Measurements from ENCODE around the gene CFLAR. TPM values are rescaled to one million over a fixed set of nuclear protein-coding genes. Genes with fewer than 3 reads are reported as not detected.

CFLAR gene
- total RNA-seq, 2 experiments from 2014 or later = 90.4 to 95.0 TPM

DNA sequence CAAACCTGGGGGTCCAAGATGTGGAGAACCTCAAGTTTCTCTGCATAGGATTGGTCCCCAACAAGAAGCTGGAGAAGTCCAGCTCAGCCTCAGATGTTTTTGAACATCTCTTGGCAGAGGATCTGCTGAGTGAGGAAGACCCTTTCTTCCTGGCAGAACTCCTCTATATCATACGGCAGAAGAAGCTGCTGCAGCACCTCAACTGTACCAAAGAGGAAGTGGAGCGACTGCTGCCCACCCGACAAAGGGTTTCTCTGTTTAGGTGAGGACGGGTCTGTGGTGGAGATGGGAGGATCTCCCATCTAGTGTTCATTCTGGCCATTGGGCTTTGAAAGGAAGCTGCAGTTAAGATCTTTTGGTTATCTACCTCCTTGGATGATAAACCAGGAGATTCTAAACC lies 69.9 kb downstream of the CFLAR start:
- Mint-ChIP-seq H3K4me3 (peak overlapping the region; percentile 97), H3K27ac (peak overlapping the region; percentile 85), H3K27me3 (ENCODE audit: low read depth) (no peaks in the 10 kb centered on the region), H3K4me1 (ENCODE audit: low read depth) (peaks cover 59% of the 10 kb centered on the region), H3K9me3 (ENCODE audit: insufficient read depth) (peaks cover 4% of the 10 kb centered on the region), H3K36me3 (ENCODE audit: low read depth) (peaks cover 70% of the 10 kb centered on the region)
- no peak for ATAC-seq
- ChIA-PET CTCF (interaction anchor here (0.9 to 13.8 kb wide), 10 partner anchors 8 to 285 kb away, joined by 3 to 233 read pairs (median 4); partner anchors contain the start of gene CASP8), POLR2A (interaction anchor here (0.6 to 1.6 kb wide), 7 partner anchors 8 to 74 kb away, joined by 3 to 15 read pairs (median 4); partner anchors contain the start of gene CASP8)
- peak; percentile 31 for DNase-seq

DNA sequence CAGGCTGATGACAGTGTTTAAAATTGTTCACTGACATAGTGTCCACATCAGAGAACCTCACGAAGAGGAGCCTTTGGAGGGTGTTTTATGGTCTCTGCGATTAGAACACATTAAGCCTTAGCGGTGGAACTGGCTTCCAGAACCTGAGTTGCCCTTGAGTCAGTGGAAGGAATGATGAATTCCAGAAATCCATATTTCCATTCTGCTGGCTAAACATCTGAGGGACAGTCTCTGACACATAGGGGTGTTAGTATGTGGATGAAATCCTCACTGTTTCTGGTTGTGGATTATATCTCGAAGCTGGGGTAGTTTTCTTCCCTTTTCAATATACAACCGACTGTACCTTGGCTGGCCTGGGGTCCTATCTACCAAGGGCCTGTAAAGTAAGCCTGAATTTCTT lies 71.0 kb downstream of the CFLAR start:
- Mint-ChIP-seq H3K4me3 (peak overlapping the region; percentile 19), H3K36me3 (ENCODE audit: low read depth) (peaks cover 80% of the 10 kb centered on the region)
- CTCF ChIA-PET = interaction anchor here (1.8 to 13.8 kb wide), 3 partner anchors 46 to 286 kb away, joined by 6 to 233 read pairs (median 8); no protein-coding TSS in a partner anchor

DNA sequence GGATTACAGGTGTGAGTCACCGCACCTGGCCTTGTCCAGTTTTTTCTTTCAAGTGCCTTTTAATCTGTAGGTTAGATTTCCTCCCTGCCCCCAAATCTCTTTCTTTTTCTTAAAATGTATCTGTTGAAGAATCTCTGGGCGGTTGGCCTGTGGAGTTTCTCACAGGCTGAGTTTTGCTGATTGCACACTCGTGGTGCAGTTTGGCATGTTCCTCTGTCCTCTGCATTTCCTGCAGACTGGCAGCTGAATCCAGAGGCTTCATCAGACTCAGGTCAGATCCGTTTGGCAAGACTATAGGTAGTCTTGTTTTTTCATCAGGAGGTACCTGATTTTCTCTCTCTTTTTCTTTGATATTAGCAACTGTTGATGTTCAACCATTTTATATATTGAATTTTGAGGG lies 72.5 kb downstream of the CFLAR start:
- Mint-ChIP-seq H3K4me1 (ENCODE audit: low read depth) (peaks cover 73% of the 10 kb centered on the region), H3K9me3 (ENCODE audit: insufficient read depth) (peaks cover 4% of the 10 kb centered on the region), H3K4me3 (no peak overlapping the region), H3K27me3 (ENCODE audit: low read depth) (no peaks in the 10 kb centered on the region), H3K36me3 (ENCODE audit: low read depth) (peaks cover 88% of the 10 kb centered on the region), H3K27ac (peak overlapping the region; percentile 72)
- POLR2A ChIA-PET = interaction anchor here (0.6 to 1.1 kb wide), 2 partner anchors 58 to 74 kb away, joined by 3 read pairs; no protein-coding TSS in a partner anchor
- CTCF ChIA-PET = interaction anchor here (13.8 kb wide), 1 partner anchor 45 kb away, joined by 233 read pairs; no protein-coding TSS in a partner anchor
- ATAC-seq (no peak), DNase-seq (no peak)

More for the DNA sequence above, 71.0 kb downstream of the CFLAR start:
- POLR2A ChIA-PET = no interaction called here
- H3K9me3 Mint-ChIP-seq (ENCODE audit: insufficient read depth) = peaks cover 4% of the 10 kb centered on the region
- ATAC-seq (no peak), DNase-seq (no peak)
- peaks cover 66% of the 10 kb centered on the region for H3K4me1 Mint-ChIP-seq (ENCODE audit: low read depth)
- peak overlapping the region; percentile 43 for H3K27ac Mint-ChIP-seq
- H3K27me3 Mint-ChIP-seq (ENCODE audit: low read depth) = no peaks in the 10 kb centered on the region

DNA sequence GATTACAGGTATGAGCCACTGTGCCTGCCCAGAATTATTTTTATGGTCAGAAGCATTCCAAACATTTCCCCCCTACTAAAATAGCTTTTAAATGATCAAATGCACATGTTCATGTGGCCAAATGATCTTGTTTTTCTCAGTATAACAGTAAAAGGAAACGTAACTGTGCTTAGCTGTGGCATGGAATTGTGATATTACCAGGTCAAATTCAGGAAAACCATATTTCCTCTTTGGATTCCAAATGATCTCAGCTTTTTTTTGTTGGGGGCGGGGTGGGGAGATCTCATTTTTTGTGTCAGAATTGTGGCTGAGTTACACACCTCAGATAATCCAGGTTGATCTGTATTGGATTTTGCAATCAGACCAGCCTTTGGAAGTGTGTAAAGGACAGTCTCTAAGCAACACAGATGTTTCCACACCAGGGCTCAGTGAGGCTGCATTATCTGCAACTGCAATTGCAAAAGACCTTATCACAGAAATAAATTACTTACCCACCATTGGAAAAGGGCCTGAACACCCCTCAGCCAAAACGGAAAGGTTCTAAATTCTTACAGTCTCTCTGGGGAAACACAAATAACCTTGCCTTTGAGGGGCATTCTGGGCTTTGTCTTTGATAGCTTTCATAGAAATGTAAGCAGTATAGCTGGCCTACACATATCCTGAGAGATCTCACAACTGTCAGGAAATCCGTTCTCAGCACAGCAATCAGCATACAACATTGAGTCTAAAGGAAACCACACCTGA lies 75.3 kb downstream of the CFLAR start:
- CTCF ChIA-PET = interaction anchor here (1.2 to 13.8 kb wide), 6 partner anchors 9 to 42 kb away, joined by 4 to 233 read pairs (median 6); partner anchors contain the start of gene CASP10
- ATAC-seq = peak; percentile 77
- Mint-ChIP-seq H3K9me3 (ENCODE audit: insufficient read depth) (peaks cover 4% of the 10 kb centered on the region), H3K27ac (peak overlapping the region; percentile 88), H3K4me3 (peak overlapping the region; percentile 43), H3K4me1 (ENCODE audit: low read depth) (peaks cover 87% of the 10 kb centered on the region), H3K36me3 (ENCODE audit: low read depth) (peaks cover 85% of the 10 kb centered on the region), H3K27me3 (ENCODE audit: low read depth) (no peaks in the 10 kb centered on the region)
- POLR2A ChIA-PET = interaction anchor here (1.1 to 2.3 kb wide), 4 partner anchors 8 to 41 kb away, joined by 3 to 12 read pairs (median 4); partner anchors contain the start of gene CASP10
- DNase-seq = peak; percentile 51

DNA sequence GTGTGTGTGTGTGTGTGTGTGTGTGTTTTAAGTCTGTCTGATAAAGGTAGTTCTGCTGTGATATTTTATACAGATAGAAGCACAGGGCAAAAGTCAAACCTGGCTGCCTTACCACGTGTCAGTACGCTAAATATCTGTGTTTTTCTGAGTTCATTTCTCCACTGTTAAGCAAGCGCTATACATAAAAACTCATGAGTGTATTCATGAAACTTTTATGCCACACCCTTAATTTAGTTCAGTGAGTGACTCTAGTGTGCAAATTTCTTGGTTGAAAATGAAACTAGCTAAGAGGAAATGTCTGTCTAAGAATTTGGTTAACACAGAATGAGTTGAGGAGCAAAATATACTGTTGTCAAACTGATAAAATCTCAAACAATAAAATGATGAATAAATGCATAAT lies 78.1 kb downstream of the CFLAR start:
- Mint-ChIP-seq H3K9me3 (ENCODE audit: insufficient read depth) (no peaks in the 10 kb centered on the region), H3K4me3 (peak overlapping the region; percentile 63), H3K4me1 (ENCODE audit: low read depth) (peaks cover 75% of the 10 kb centered on the region), H3K36me3 (ENCODE audit: low read depth) (peaks cover 77% of the 10 kb centered on the region), H3K27me3 (ENCODE audit: low read depth) (no peaks in the 10 kb centered on the region), H3K27ac (peak overlapping the region; percentile 84)
- DNase-seq = no peak
- peak; percentile 82 for ATAC-seq
- CTCF ChIA-PET = interaction anchor here (0.7 to 13.8 kb wide), 11 partner anchors 8 to 304 kb away, joined by 3 to 233 read pairs (median 4); partner anchors contain the start of gene CASP10
- POLR2A ChIA-PET = interaction anchor here (0.8 to 2.3 kb wide), 7 partner anchors 8 to 330 kb away, joined by 3 to 9 read pairs (median 4); partner anchors contain the start of genes CASP10, CFLAR and CLK1

DNA sequence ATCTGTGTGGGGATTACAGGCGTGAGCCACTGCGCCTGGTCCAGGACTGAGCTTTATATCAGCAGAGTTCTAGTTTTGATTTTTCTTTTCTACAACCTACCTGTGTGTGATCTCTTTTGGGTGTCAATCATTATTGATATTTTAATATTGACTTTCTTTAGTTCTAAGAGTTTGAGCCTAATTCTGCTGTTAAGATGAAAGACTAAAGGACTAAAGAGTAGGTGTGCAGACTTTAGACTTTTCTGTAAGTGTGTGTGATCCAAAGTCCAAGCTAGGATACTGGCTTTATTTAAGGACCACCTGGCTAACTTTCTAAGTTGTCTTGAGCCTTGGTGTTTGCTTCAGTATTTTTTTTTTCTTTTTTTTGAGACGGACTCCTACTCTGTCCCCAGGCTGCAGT lies 79.4 kb downstream of the CFLAR start:
- no peaks in the 10 kb centered on the region for H3K9me3 Mint-ChIP-seq (ENCODE audit: insufficient read depth)
- DNase-seq (no peak), ATAC-seq (no peak)
- no peak overlapping the region for H3K4me3 Mint-ChIP-seq
- H3K36me3 Mint-ChIP-seq (ENCODE audit: low read depth) = peaks cover 72% of the 10 kb centered on the region
- ChIA-PET CTCF (interaction anchor here (1.1 to 13.8 kb wide), 7 partner anchors 9 to 38 kb away, joined by 3 to 233 read pairs (median 7); partner anchors contain the start of gene CASP10), POLR2A (interaction anchor here (1.3 to 2.3 kb wide), 2 partner anchors 12 to 37 kb away, joined by 6 to 9 read pairs; partner anchors contain the start of gene CASP10)
- H3K27me3 Mint-ChIP-seq (ENCODE audit: low read depth) = no peaks in the 10 kb centered on the region
- H3K27ac Mint-ChIP-seq = peak overlapping the region; percentile 60
- H3K4me1 Mint-ChIP-seq (ENCODE audit: low read depth) = peaks cover 69% of the 10 kb centered on the region

DNA sequence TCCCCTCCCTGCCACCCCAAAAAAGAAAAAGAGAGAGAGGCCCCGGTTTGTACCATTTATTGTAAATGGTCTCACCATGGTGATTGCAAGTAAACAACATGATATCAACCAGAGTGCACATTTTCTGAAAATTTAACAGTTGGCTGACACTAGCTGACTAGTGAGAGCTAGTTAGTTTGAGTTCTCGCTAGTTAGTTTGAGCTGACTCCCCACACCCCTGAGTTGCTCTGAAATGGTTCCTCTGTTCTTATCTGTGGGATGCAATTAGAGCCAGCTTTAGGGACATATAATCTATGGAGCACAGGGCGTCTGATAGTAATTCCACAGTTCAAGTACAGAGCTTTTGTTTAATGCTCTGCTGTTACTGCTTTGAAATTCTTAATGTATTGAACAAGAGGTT lies 80.0 kb downstream of the CFLAR start:
- peaks cover 71% of the 10 kb centered on the region for H3K36me3 Mint-ChIP-seq (ENCODE audit: low read depth)
- no peak for ATAC-seq

DNA sequence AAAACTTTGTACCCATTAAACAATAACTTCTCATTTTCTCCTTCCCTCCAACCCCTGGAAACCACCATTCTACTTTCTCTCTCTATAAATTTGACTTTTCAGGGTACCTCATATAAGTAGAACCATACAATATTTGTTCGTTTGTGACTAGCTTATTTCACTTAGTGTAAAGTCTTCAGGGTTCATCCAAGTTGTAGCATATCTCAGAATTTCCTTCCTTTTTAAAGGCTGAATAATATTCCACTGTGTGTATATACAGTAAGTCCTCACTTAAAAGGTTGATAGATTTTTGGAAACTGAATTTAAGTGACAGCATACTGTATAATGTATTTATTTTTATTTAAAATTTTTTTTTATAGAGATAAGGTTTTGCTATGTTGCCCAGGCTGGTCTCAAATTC lies 80.8 kb downstream of the CFLAR start:
- peaks cover 69% of the 10 kb centered on the region for H3K36me3 Mint-ChIP-seq (ENCODE audit: low read depth)
- H3K4me3 Mint-ChIP-seq = no peak overlapping the region
- H3K27me3 Mint-ChIP-seq (ENCODE audit: low read depth) = no peaks in the 10 kb centered on the region
- no peaks in the 10 kb centered on the region for H3K9me3 Mint-ChIP-seq (ENCODE audit: insufficient read depth)
- H3K27ac Mint-ChIP-seq = no peak overlapping the region
- POLR2A ChIA-PET = no interaction called here
- CTCF ChIA-PET = interaction anchor here (1.2 to 13.8 kb wide), 4 partner anchors 11 to 128 kb away, joined by 3 to 233 read pairs (median 42); partner anchors contain the start of gene CASP10
- ATAC-seq = no peak
- no peak for DNase-seq
- peaks cover 65% of the 10 kb centered on the region for H3K4me1 Mint-ChIP-seq (ENCODE audit: low read depth)

More for the DNA sequence above, 80.0 kb downstream of the CFLAR start:
- no peaks in the 10 kb centered on the region for H3K9me3 Mint-ChIP-seq (ENCODE audit: insufficient read depth)
- DNase-seq = no peak
- no peaks in the 10 kb centered on the region for H3K27me3 Mint-ChIP-seq (ENCODE audit: low read depth)
- no peak overlapping the region for H3K27ac Mint-ChIP-seq
- no peak overlapping the region for H3K4me3 Mint-ChIP-seq
- peaks cover 67% of the 10 kb centered on the region for H3K4me1 Mint-ChIP-seq (ENCODE audit: low read depth)
- POLR2A ChIA-PET = no interaction called here
- CTCF ChIA-PET = interaction anchor here (1.1 to 13.8 kb wide), 5 partner anchors 10 to 127 kb away, joined by 3 to 233 read pairs (median 4); partner anchors contain the start of gene CASP10

DNA sequence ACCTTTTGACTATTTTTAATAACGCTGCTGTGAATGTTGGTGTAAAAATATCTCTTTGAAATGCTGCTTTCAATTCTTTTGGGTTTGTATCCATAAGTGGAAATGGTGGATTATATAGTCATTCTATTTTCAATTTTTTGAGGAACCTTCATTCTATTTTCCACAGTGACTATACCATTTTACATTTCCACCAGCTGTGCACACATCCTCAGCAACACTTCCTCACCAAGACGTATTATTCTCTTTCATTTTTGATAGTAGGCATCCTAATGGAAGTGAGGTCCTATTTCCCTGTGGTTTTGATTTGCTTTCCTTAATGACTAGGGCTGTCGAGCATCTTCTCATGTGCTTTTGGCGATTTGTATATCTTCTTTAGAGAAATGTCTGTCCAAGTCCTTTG lies 81.8 kb downstream of the CFLAR start:
- DNase-seq = no peak
- H3K36me3 Mint-ChIP-seq (ENCODE audit: low read depth) = peaks cover 66% of the 10 kb centered on the region
- H3K4me1 Mint-ChIP-seq (ENCODE audit: low read depth) = peaks cover 57% of the 10 kb centered on the region
- no peaks in the 10 kb centered on the region for H3K9me3 Mint-ChIP-seq (ENCODE audit: insufficient read depth)
- no peak for ATAC-seq
- no peak overlapping the region for H3K4me3 Mint-ChIP-seq
- H3K27me3 Mint-ChIP-seq (ENCODE audit: low read depth) = no peaks in the 10 kb centered on the region
- POLR2A ChIA-PET = no interaction called here
- CTCF ChIA-PET = interaction anchor here (13.8 kb wide), 1 partner anchor 35 kb away, joined by 233 read pairs; no protein-coding TSS in a partner anchor
- no peak overlapping the region for H3K27ac Mint-ChIP-seq

DNA sequence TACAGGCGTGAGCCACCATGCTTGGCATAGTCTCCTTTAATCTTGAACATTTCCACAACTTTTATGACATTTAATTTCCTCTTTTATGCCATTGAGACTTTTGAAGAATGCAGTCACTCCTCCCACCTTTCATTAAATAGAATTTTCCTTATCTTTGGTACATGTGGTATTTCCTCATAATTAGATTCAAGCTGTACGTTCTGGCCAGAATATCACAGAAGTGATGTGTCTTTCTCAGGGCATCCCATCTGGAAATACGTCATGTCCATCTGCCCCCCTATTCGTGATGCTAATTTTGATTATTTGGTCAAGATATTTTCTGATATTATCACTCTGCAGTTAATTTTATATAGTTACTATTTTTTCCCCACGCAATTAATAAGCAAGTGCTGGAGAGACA lies 83.9 kb downstream of the CFLAR start:
- POLR2A ChIA-PET = interaction anchor here (1.0 kb wide), 1 partner anchor 17 kb away, joined by 4 read pairs; the partner anchor contains the start of gene CASP10

DNA sequence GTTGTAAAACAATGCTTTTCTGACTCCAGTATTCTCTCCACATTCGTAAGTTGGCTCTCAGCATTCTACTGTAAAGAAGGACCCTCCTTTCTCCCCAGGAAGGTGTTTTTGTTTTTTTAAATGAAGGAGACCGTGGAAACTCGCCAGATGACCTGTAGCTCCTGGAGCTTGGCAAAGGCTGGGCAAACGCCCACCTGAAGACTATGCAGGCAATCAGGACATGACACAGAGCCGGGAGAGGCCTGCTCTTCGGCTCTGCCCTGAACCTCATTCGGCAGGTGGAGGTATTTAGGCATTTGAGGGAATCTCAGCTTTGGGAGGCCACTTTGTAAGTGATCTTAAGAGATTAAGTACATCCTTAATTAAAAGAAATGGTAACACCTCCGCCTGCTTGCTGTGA lies 84.4 kb downstream of the CFLAR start:
- H3K36me3 Mint-ChIP-seq (ENCODE audit: low read depth) = peaks cover 54% of the 10 kb centered on the region
- H3K9me3 Mint-ChIP-seq (ENCODE audit: insufficient read depth) = no peaks in the 10 kb centered on the region
- ATAC-seq = no peak
- H3K27ac Mint-ChIP-seq = peak overlapping the region; percentile 34
- H3K27me3 Mint-ChIP-seq (ENCODE audit: low read depth) = no peaks in the 10 kb centered on the region
- CTCF ChIA-PET = interaction anchor here (1.5 kb wide), 1 partner anchor 32 kb away, joined by 8 read pairs; no protein-coding TSS in a partner anchor
- POLR2A ChIA-PET = interaction anchor here (1.0 kb wide), 1 partner anchor 17 kb away, joined by 4 read pairs; the partner anchor contains the start of gene CASP10
- no peak overlapping the region for H3K4me3 Mint-ChIP-seq
- DNase-seq = no peak
- H3K4me1 Mint-ChIP-seq (ENCODE audit: low read depth) = peaks cover 44% of the 10 kb centered on the region

More for the DNA sequence above, 83.9 kb downstream of the CFLAR start:
- H3K27me3 Mint-ChIP-seq (ENCODE audit: low read depth) = no peaks in the 10 kb centered on the region
- H3K4me1 Mint-ChIP-seq (ENCODE audit: low read depth) = peaks cover 44% of the 10 kb centered on the region
- H3K27ac Mint-ChIP-seq = no peak overlapping the region
- ATAC-seq (no peak), DNase-seq (no peak)
- CTCF ChIA-PET = interaction anchor here (1.5 kb wide), 1 partner anchor 32 kb away, joined by 8 read pairs; no protein-coding TSS in a partner anchor
- no peaks in the 10 kb centered on the region for H3K9me3 Mint-ChIP-seq (ENCODE audit: insufficient read depth)
- peaks cover 57% of the 10 kb centered on the region for H3K36me3 Mint-ChIP-seq (ENCODE audit: low read depth)
- H3K4me3 Mint-ChIP-seq = no peak overlapping the region
